Small intestine (tissue), 7 donors: ENCODE results near the gene FAM234A. TPM values are rescaled to one million over a fixed set of nuclear protein-coding genes. Genes with fewer than 3 reads are reported as not detected.
"Not testable (repeated sequence)": the region's sequence is repeated elsewhere in the genome, so short reads cannot be mapped to it uniquely, and the experiment has no call there.

ENCODE experiments used
- DNase-seq, 2 donors: peaks; one replicate each; pipeline versions ENCODE4 v3.0.0 to v3.0.0-alpha.2; 2013
- FAIRE-seq: peaks from 2 replicates; lab custom pipeline; 2012; peaks lifted over from hg19 to GRCh38; lab: Jason Lieb, UNC
- H3K27ac ChIP-seq, 3 donors: one replicate each; pipeline ENCODE4 v1.5.1; 2013; ENCODE audit warnings: low read length in 2 of 3, mild to moderate bottlenecking in 2 of 3, control low read depth in 1 of 3, inconsistent platforms in 1 of 3, low read depth in 1 of 3, moderate library complexity in 1 of 3
- H3K27me3 ChIP-seq, 3 donors: one replicate each; pipeline ENCODE4 v1.6.1; 2013; ENCODE audit warnings: low read length in 3 of 3, inconsistent platforms in 1 of 3; ENCODE audit not compliant: control insufficient read depth in 3 of 3, insufficient read depth in 3 of 3
- H3K36me3 ChIP-seq, 3 donors: one replicate each; pipeline ENCODE4 v1.6.1; 2013; ENCODE audit warnings: low read length in 3 of 3, inconsistent platforms in 1 of 3, low read depth in 1 of 3, mild to moderate bottlenecking in 1 of 3, moderate library complexity in 1 of 3; ENCODE audit not compliant: control insufficient read depth in 3 of 3, insufficient read depth in 2 of 3
- H3K4me1 ChIP-seq, 3 donors: one replicate each; pipeline ENCODE4 v1.6.1; 2013; ENCODE audit warnings: low read length in 2 of 3, inconsistent platforms in 1 of 3, low read depth in 1 of 3, mild to moderate bottlenecking in 1 of 3, moderate library complexity in 1 of 3; ENCODE audit not compliant: control insufficient read depth in 3 of 3, insufficient read depth in 2 of 3
- H3K4me3 ChIP-seq, 3 donors: one replicate each; pipeline ENCODE4 v1.5.1; 2013; ENCODE audit warnings: low read length in 3 of 3, control low read depth in 1 of 3, inconsistent platforms in 1 of 3, low read depth in 1 of 3, mild to moderate bottlenecking in 1 of 3, moderate library complexity in 1 of 3
- H3K9me3 ChIP-seq, 2 donors: one replicate each; pipeline ENCODE4 v1.6.1; 2013; ENCODE audit warnings: low read depth in 1 of 2, low read length in 1 of 2; ENCODE audit not compliant: control insufficient read depth in 2 of 2, insufficient read depth in 1 of 2
- WGBS, 3 donors: extraction: QIAGEN DNeasy Blood & Tissue Kit; methylation state at CpG; one replicate each; pipeline ENCODE4 v1.1.7; 2013; 5-methylcytosine and 5-hydroxymethylcytosine counted together
- polyA plus RNA-seq, 4 donors: library from polyadenylated mRNA; stranded (reverse) in 3 of 4; unstranded in 1 of 4; fragments of 200-250 nt in 3 of 4; fragments of 120-200 nt in 1 of 4; gene quantifications; one replicate each; pipeline versions ENCODE4 v1.2.1 to v1.2.3, GENCODE V29; 2013
- donor health status: healthy with polysubstance abuse.
- donor health status: control.
- donor health status: control.
- donor health status: Bipolar disorder and iron deficiency.
- donor health status: healthy.

The FAM234A gene
- polyA plus RNA-seq, 4 donors = 56.5 to 107 (median 66.3) TPM

DNA sequence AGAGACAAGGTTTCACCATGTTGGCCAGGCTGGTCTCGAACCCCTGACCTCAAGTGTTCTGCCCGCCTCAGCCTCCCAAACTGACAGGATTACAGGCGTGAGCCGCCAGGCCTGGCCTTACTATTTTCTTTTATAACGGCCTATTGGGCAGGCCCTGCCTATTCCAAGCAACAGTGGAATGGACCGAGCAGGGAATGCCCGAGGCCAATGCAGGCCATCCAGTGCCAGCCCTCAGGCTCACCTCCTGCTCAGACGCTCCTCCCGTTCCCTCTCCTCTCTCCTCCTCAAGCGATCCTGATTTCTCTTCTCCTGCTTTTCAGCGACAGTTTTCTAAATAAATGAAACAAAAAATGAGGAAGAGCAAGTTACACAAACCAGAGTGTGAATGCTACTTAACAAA is 41.9 kb upstream of the FAM234A start:
- Histone ChIP-seq H3K4me3 (no peak overlapping the region), H3K27ac (no peak overlapping the region), H3K9me3 (no peaks in the 10 kb centered on the region), H3K4me1 (no peaks in the 10 kb centered on the region), H3K27me3 (no peaks in the 10 kb centered on the region), H3K36me3 (peaks cover 23 to 98% (median 42%) of the 10 kb centered on the region in 3 donors)
- WGBS, 3 donors = 94 to 97% (median 96%) methylated on average over 11 of the region's 11 CpGs
- DNase-seq = no peak
- FAIRE-seq = no peak

DNA sequence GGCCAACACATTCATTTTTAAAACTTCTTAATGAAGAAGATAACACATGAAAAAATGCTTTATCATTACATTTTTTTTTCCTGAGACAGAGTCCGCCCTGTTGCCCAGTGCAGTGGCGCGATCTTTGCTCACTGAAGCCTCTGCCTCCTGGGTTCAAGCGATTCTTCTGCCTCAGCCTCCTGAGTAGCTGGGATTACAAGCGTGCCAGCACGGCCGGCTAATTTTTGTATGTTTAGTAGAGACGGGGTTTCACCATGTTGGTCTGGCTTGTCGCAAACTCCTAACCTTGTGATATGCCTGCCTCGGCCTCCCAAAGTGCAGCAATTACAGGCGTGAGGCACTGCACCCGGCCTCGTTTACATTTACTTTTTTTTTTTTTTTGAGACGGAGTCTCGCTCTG is 41.2 kb upstream of the FAM234A start:
- WGBS, 3 donors = 93 to 98% (median 97%) methylated on average over 12 to 15 of the region's 15 CpGs
- no peak for FAIRE-seq
- no peak for DNase-seq
- Histone ChIP-seq H3K4me1 (no peaks in the 10 kb centered on the region), H3K9me3 (no peaks in the 10 kb centered on the region), H3K27ac (no peak overlapping the region), H3K4me3 (no peak overlapping the region), H3K36me3 (peaks cover 26 to 97% (median 41%) of the 10 kb centered on the region in 3 donors), H3K27me3 (no peaks in the 10 kb centered on the region)

DNA sequence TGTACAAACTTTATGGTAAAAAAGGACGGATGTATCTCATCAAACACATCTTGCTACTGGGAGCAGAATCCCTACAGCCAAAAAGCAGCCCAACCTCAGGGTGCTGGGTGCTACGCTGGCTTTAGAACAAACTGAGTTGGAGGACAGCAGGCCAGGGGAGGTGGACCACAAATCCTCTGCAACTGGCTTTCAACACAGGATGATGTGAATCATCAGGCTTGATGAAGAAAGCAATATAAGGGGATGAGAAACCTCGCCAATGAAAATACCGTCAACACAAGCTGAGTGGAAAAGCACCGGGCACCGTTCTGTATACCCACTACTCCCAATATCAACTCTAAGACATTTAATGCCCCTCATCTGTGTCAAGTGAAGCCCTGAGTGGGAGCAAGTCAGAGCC is 40.1 kb upstream of the FAM234A start:
- 88 to 97% (median 97%) methylated on average over 6 of the region's 6 CpGs for WGBS, 3 donors
- Histone ChIP-seq H3K27me3 (no peaks in the 10 kb centered on the region), H3K27ac (no peak overlapping the region), H3K4me3 (no peak overlapping the region), H3K9me3 (no peaks in the 10 kb centered on the region), H3K36me3 (peaks cover 28 to 97% (median 36%) of the 10 kb centered on the region in 3 donors), H3K4me1 (no peaks in the 10 kb centered on the region)
- FAIRE-seq (no peak), DNase-seq (no peak)

DNA sequence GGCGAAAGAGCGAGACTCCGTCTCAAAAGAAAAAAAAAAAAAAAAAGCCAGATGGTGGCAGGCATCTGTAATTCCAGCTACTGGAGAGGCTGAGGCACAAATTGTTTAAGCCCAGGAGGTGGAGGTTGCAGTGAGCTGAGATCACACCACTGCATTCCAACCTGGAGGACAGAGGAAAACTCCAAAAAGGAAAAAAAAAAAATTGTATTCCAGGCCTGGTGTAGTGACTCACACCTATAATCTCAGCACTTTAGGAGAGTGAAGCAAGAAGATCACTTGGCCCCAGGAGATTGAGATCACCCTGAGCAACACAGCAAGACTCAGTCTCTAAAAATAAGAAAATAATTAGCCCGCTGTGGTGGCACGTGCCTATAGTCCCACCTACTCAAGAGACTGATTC is 34.2 kb upstream of the FAM234A start:
- DNase-seq (no peak), FAIRE-seq (no peak)
- no peaks in the 10 kb centered on the region for H3K27me3 ChIP-seq
- H3K4me1 ChIP-seq = no peaks in the 10 kb centered on the region
- no peak overlapping the region for H3K27ac ChIP-seq
- no peaks in the 10 kb centered on the region for H3K9me3 ChIP-seq
- WGBS, 3 donors = 96 to 97% (median 96%) methylated on average over 5 of the region's 5 CpGs
- peaks cover 24 to 78% (median 26%) of the 10 kb centered on the region in 3 donors for H3K36me3 ChIP-seq
- H3K4me3 ChIP-seq = no peak overlapping the region

DNA sequence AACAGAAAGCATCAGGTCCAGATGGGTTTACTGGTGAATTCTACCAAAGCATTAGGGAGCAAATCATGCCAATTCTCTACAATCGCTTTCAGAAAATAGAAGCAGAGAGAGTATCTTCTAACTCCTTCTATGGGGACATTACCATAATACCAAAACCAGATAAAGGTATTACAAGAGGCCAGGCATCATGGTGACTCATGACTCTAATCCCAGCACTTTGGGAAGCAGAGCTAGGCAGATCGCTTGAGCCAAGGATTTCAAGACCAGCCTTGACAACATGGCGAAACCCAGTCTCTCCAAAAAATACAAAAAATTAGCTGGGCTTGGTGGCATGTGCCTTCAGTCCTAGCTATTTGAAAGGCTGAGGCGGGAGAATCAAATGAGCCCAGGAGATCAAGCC is 31.4 kb upstream of the FAM234A start:
- no peak for DNase-seq
- no peaks in the 10 kb centered on the region for H3K9me3 ChIP-seq
- WGBS, 3 donors = 97 to 99% (median 97%) methylated on average over 4 of the region's 4 CpGs
- FAIRE-seq = no peak
- no peak overlapping the region for H3K27ac ChIP-seq
- peaks cover 34 to 72% (median 35%) of the 10 kb centered on the region in 3 donors for H3K36me3 ChIP-seq
- H3K4me3 ChIP-seq = no peak overlapping the region
- no peaks in the 10 kb centered on the region for H3K4me1 ChIP-seq
- H3K27me3 ChIP-seq = no peaks in the 10 kb centered on the region

DNA sequence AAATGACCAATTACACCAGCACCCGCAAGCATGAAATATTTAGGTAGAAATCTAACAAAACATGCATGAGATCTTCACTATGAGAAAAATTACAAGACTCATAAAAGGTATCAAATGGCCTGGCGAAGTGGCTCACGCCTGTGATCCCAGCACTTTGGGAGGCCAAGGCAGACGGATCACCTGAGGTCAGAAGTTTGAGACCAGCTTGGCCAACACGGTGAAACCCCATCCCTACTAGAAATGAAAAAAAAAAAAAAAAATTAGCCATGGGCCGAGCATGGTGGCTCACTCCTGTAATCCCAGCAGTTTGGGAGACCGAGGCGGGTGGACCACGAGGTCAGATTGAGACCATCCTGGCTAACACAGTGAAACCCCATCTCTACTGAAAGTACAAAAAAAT is 30.6 kb upstream of the FAM234A start:
- H3K4me1 ChIP-seq, FAIRE-seq, H3K27me3 ChIP-seq, H3K27ac ChIP-seq, H3K9me3 ChIP-seq, DNase-seq, H3K4me3 ChIP-seq: not testable (repeated sequence)
- peaks cover 29 to 70% (median 37%) of the 10 kb centered on the region in 3 donors for H3K36me3 ChIP-seq
- WGBS, 3 donors = 96 to 97% (median 96%) methylated on average over 9 of the region's 9 CpGs

DNA sequence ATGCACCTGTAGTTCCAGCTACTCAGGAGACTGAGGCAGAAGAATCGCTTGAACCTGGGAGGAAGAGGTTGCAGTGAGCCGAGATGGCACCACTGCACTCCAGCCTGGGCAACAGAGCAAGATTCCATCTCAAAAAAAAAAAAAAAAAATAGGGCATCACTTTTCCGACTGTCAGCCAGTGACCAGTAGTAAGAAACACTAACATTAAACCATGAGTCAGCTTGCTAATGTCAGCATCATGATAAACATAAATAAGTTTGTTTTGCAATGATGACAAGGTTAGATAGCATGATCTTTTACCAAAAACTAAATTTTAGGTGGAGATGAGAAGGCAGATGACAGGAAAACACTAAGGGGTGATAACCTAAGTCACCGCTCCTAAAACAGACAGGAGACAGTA is 25.3 kb upstream of the FAM234A start:
- peaks cover 22 to 71% (median 32%) of the 10 kb centered on the region in 3 donors for H3K36me3 ChIP-seq
- WGBS, 3 donors = 91 to 92% (median 91%) methylated on average over 4 of the region's 4 CpGs
- FAIRE-seq, H3K27ac ChIP-seq, H3K4me3 ChIP-seq, H3K27me3 ChIP-seq, H3K4me1 ChIP-seq, H3K9me3 ChIP-seq, DNase-seq: not testable (repeated sequence)

DNA sequence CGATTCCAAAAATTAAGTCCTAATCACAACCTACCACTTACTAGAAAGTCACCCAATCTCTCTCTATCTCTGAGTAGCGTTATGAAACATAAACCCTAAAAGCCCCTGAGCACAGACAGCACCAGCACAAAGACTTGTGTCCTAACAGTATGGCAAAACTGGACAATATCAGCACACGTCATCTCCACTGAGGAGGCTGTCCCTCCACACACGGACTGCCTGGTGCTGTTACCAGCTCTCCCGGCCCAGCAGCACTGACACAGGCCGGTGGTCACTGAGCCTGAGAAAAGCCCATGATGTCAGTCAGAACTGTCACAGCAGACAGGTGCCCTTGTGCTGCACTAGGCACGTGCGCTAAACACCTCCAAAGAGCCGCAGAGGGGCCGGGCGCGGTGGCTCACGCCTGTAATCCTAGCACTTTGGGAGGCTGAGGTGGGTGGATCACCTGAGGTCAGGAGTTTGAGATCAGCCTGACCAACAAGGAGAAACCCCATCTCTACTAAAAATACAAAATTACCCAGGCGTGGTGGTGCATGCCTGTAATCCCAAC is 22.9 kb upstream of the FAM234A start:
- peaks cover 16 to 83% (median 18%) of the 10 kb centered on the region in 3 donors for H3K36me3 ChIP-seq

DNA sequence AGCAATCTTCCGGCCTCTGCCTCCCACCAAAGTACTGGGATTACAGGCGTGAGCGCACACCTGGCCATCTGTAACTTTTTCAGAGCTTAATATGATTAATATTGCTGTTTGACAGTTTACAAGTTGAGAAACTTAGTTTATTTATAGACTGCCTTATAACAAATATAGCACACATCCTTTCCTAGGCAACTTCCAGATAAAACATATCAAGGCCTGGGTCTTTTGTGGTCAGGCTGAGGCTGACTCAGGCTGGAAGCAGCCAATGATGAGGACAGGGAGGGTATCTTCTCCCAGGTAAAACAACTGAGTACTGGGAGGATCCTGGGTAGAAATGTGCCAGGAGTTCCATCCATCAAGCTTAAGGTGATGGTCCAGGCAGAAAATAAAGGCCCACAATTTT is 21.6 kb upstream of the FAM234A start:
- H3K4me1 ChIP-seq = no peaks in the 10 kb centered on the region
- no peak overlapping the region for H3K27ac ChIP-seq
- H3K4me3 ChIP-seq = no peak overlapping the region
- WGBS, 3 donors = 92 to 96% (median 93%) methylated on average over 3 of the region's 3 CpGs
- DNase-seq (no peak), FAIRE-seq (no peak)
- no peaks in the 10 kb centered on the region for H3K9me3 ChIP-seq
- H3K27me3 ChIP-seq = no peaks in the 10 kb centered on the region
- H3K36me3 ChIP-seq = peaks cover 10 to 84% (median 13%) of the 10 kb centered on the region in 3 donors

More for the DNA sequence above, 22.9 kb upstream of the FAM234A start:
- not testable (repeated sequence) for FAIRE-seq, DNase-seq, H3K27me3 ChIP-seq, H3K4me3 ChIP-seq, H3K9me3 ChIP-seq, H3K4me1 ChIP-seq, H3K27ac ChIP-seq
- WGBS, 3 donors = 91 to 93% (median 92%) methylated on average over 14 of the region's 14 CpGs
